HUES64 (cell line): ENCODE results near the gene GTF2H4.

Experiments used
- H3K27ac ChIP-seq: 2 replicates; pipeline ENCODE4 v1.7.0; 2013; ENCODE audit warnings: low read depth, low read length, inconsistent platforms
- H3K27me3 ChIP-seq: 2 replicates; pipeline ENCODE4 v1.6.1; 2013; ENCODE audit warnings: mild to moderate bottlenecking, low read length; ENCODE audit not compliant: insufficient read depth
- H3K36me3 ChIP-seq: 2 replicates; pipeline ENCODE4 v1.6.1; 2013; ENCODE audit warnings: mild to moderate bottlenecking, low read length; ENCODE audit not compliant: insufficient read depth
- H3K4me1 ChIP-seq: 2 replicates; pipeline ENCODE4 v1.6.1; 2013; ENCODE audit warnings: mild to moderate bottlenecking, low read length, moderate library complexity; ENCODE audit not compliant: insufficient read depth
- H3K4me3 ChIP-seq: 2 replicates; pipeline ENCODE4 v1.5.1; 2013; ENCODE audit warnings: mild to moderate bottlenecking, low read length, moderate library complexity
- H3K9ac ChIP-seq: 2 replicates; pipeline ENCODE4 v1.6.1; 2013; ENCODE audit warnings: mild to moderate bottlenecking, low read depth, low read length
- H3K9me3 ChIP-seq: 2 replicates; pipeline ENCODE4 v1.6.1; 2013; ENCODE audit warnings: low read depth, low read length; ENCODE audit not compliant: insufficient read depth
- WGBS: fragments of 150-250, 120-280 bp; methylation state at CpG from one replicate; pipeline ENCODE4 v1.1.7; 2013; ENCODE audit warnings: missing lambda C conversion rate; 5-methylcytosine and 5-hydroxymethylcytosine counted together

Gene GTF2H4

DNA sequence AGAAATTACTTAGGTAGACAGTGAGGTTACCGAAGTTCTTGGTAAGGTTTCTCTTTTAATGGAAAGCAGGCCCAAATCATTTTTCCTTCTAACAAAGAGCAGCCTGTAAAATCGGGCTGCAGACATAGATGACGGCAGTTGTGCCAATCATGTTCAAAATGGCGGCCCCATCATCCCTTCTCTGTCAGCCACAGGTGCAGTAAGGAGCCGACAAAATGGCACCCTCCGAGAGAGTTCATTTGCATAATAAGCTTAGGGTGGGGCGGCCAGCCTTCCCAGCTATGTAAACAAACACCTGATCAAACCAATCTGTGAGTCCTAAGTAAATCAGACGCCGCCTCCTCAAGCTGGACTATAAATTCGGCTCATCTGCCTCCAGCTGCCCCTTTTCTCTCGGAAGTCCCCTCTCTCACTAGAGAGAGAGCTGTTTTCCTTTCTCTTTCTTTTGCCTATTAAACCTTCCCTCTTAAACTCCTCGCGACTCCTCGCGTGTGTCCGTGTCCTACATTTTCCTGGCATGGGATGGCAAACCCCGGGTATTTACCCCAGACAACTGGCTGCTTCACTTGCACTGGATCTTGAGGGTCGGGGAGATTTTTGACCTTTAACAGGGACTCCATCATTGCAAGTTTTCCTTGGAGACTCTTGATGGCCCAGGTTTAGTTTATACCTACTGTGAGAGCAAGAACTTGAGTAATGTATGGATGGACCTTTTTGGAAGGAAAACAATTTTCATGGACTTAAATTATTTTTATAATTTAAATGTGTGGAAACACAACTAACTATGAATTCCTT lies 32.6 kb upstream of the GTF2H4 start:
- no peak overlapping the region for H3K4me3 ChIP-seq
- H3K27ac ChIP-seq = no peak overlapping the region
- no peak overlapping the region for H3K9ac ChIP-seq
- H3K36me3 ChIP-seq = no peaks in the 10 kb centered on the region
- H3K27me3 ChIP-seq = no peaks in the 10 kb centered on the region
- H3K9me3 ChIP-seq = peaks cover 17% of the 10 kb centered on the region
- WGBS = 87% methylated on average over 18 of the region's 18 CpGs
- peaks cover 15% of the 10 kb centered on the region for H3K4me1 ChIP-seq

DNA sequence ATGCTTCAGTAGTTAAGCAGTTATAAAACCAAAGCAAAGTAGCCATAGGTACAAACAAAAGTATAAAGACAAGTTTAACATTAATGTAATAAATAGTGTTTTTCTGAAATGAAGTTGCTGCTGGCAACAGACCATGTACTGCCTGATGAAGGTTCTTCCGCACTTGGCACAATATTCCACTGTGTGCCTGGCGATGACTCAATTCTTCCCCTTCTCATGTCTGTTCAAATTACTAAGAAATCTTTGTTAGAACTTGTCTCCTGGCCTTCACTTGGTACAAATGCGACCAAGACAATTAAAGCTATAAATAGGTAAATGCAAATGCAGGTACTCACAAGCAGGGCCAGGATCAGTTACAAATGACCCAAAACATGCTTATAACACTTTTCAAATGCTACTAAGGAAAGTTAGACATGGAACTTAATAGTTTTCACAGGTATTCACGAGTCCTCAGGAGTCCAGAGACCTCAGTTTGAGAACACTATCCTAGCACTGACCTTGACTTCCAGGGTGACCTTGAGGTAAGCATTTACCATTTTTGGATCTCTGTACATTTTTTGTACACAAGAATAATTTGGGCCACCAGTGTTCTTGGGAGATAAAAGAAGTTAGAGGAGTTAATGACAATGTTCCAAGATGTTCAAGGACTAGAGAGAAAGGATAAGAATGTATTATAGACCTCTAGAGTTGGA lies 31.8 kb upstream of the GTF2H4 start:
- WGBS = 83% methylated on average over 4 of the region's 4 CpGs

DNA sequence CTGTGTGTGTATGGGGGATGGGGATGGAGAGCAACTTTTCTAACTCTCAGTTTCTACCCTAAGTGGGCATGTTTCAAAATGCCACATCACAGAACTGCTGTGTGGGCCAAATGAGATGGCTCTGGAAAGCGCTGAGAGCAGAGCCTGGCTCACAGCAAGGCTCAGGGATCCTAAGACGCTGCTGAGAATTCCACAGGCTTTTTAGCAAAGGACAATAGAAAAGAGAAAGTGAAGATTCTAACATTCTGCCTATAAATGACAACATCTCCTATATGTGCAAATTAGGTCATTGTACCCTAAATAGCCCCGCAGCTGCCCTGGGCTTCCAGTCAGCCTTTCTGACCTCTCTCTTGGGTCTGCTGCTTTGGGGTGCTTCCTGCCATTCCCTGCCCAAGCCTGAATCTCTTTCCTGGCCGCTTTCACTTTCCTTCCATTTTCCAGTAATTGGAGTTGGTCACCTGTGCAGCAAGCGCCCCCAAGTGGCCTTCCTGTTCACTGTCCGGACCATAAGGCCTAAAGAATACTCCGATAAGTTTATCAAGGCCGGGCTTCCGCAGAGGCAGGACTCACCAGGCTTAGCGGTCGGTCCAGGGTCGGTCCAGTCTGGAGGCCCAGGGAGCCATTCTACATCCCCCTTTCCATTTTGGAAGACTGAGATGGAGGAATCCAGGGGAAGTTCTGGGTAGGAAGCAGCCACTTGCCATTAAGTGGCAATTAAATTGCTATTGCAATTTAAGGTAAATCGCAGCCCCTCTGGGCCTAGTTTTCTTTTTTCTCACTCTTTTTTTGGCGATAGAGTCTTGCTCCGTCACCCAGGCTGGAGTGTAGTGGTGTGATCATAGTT lies 30.4 kb upstream of the GTF2H4 start:
- Histone ChIP-seq H3K27me3 (no peaks in the 10 kb centered on the region), H3K9me3 (no peaks in the 10 kb centered on the region), H3K9ac (no peak overlapping the region; the same call in 1 of the 2 replicates), H3K4me1 (peaks cover 33% of the 10 kb centered on the region), H3K36me3 (no peaks in the 10 kb centered on the region), H3K27ac (peak overlapping the region; percentile 17; the same call in 1 of the 2 replicates), H3K4me3 (0 out of 2 replicates have a peak overlapping the region, but pooled peaks have one; percentile 9)
- WGBS = 27% methylated on average over 15 of the region's 15 CpGs

More for the DNA sequence above, 31.8 kb upstream of the GTF2H4 start:
- Histone ChIP-seq H3K4me1 (peaks cover 19% of the 10 kb centered on the region), H3K27ac (no peak overlapping the region), H3K4me3 (no peak overlapping the region), H3K9me3 (peaks cover 10% of the 10 kb centered on the region), H3K27me3 (no peaks in the 10 kb centered on the region), H3K36me3 (no peaks in the 10 kb centered on the region), H3K9ac (no peak overlapping the region)

DNA sequence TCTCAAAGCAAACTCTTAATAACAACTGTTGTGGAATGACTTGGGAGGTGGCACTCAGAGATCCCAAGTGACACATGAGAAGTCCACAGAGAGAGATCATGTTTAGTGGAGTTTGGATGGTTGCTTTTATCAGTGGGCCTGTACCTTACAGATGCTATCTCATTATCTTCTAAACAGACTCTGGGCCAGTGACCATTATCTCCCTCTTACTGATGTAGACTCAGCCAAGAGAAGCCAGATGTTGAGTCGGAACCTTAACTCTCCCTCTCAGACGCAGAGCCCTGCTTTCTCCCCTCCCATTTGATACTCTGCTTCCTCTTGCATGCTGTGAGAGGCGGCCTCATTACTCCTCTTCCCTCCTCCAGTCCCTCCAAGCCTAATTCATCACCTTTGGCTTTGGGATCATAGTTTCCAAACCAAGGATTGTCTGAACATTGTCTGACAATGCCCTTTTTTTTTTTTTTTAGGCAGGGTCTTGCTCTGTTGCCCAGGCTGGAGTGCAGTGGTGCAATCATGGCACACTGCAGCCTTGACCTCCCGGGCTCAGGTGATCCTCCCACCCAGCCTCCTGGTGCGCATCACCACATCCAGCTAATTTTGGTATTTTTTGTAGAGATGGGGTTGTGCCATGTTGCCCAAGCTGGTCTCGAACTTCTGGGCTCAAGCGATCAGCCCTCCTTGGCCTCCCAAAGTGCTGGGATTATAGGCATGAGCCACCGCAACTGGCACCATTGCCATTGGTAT lies 28.2 kb upstream of the GTF2H4 start:
- H3K4me3 ChIP-seq = peak overlapping the region; percentile 72
- no peaks in the 10 kb centered on the region for H3K9me3 ChIP-seq
- WGBS = 64% methylated on average over 8 of the region's 8 CpGs
- H3K36me3 ChIP-seq = no peaks in the 10 kb centered on the region
- peaks cover 33% of the 10 kb centered on the region for H3K4me1 ChIP-seq
- H3K9ac ChIP-seq = peak overlapping the region; percentile 67; the same call in 1 of the 2 replicates
- H3K27ac ChIP-seq = peak overlapping the region; percentile 88
- no peaks in the 10 kb centered on the region for H3K27me3 ChIP-seq

DNA sequence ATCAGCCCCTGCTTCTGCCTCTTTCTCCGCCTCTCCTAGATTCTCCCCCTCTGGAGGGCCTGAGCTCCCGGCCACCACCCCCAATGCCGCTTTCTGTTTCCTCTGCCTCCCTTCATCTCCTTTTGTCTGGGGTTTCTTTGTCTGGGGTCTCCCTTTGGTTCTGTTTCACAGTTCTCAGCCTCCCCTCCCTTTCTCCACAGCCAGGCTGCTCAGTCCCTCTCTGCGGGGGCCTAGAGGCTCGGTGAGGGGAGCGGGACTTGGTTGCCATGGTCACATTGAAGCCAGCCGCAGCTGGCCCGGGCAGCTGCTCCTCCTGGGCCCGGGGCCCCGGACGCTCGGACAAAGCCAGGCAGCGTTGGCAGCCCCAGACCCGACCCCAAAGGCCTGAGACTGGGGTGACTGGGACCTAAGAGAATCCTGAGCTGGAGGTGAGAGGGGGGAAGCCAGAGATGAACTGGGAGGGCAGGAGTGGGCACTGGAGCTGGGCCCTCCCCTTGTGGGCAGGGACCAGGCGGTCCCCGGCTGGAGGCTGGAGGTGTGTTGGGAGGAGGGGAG lies 27.2 kb upstream of the GTF2H4 start:
- peak overlapping the region; percentile 88 for H3K27ac ChIP-seq
- H3K9ac ChIP-seq = peak overlapping the region; percentile 67
- 3% methylated on average over 16 of the region's 16 CpGs for WGBS

DNA sequence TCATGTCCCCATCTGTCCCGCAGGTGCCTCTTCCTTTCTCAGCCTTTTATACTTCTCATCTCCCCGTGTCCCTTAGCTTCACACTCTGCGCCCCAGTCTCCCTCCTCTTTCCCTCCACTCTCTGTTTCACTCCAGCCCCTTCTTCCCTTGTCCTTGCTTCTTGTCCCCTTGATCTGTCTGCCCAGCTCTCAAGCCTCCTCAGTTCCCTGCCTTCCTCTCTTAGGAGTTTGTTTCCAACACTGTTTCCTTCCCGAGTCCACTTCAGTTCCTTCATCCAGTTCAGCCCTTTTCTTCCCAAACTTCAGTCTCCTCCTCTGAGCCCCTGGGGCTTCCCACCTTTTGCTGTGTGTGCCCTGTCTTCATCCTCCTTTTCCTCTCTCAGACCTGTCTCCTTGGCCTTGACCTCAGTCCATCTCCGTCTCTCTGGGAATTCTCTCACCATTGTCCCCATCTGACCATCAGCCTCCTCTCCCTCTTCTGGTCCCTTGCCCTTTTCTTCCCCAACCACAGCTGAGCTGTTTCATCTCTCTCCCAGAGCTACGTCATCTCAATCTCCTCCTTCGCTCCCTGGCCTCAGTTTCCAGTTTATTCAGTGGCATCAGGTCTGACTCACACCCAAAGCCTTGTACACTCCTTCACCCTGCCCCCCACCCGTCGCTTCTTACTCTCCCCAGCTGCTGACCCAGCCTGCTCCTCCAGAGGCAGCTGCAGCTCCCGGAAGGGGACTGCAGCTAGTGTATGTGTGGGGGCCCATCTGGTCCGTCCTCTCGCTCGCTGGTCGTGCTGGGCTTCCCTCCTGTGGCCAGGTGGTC lies 26.4 kb upstream of the GTF2H4 start:
- WGBS = 43% methylated on average over 14 of the region's 14 CpGs
- H3K4me1 ChIP-seq = peaks cover 44% of the 10 kb centered on the region
- peak overlapping the region; percentile 67 for H3K9ac ChIP-seq
- no peaks in the 10 kb centered on the region for H3K9me3 ChIP-seq
- peak overlapping the region; percentile 50 for H3K27ac ChIP-seq
- no peaks in the 10 kb centered on the region for H3K27me3 ChIP-seq
- peak overlapping the region; percentile 72 for H3K4me3 ChIP-seq
- no peaks in the 10 kb centered on the region for H3K36me3 ChIP-seq

More for the DNA sequence above, 27.2 kb upstream of the GTF2H4 start:
- Histone ChIP-seq H3K9me3 (no peaks in the 10 kb centered on the region), H3K4me3 (peak overlapping the region; percentile 72), H3K27me3 (no peaks in the 10 kb centered on the region), H3K4me1 (peaks cover 41% of the 10 kb centered on the region), H3K36me3 (no peaks in the 10 kb centered on the region)

DNA sequence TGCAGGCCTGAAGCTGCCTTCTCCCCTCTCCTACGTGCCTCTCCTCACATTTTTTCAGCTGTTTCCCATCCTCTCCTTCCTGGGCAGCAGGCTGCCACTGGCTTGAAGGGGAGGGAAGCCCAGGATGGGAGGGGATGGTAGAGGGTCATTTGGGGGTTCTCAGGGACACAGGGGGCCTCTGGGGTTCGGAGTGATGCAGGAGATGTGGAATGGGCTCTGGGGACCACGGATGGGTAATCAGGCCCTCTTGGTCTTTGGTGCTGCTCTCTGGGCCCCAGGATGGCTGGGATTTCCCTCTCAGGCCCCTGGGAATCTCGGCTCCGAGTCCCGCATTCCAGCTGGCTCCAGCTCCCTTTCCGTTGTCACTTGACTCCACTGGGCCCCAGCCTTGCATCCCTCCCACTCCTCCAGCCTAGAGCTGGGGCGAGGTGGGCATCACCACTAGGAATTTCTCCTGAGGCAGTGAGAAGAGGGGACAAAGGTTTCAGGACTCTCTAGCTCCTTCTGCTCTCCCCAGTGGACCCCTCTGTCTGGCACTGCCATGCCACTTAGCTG lies 25.7 kb upstream of the GTF2H4 start:
- peaks cover 2% of the 10 kb centered on the region; the same call in 1 of the 2 replicates for H3K36me3 ChIP-seq
- peaks cover 49% of the 10 kb centered on the region for H3K4me1 ChIP-seq
- 0 out of 2 replicates have a peak overlapping the region, but pooled peaks have one; percentile 67 for H3K9ac ChIP-seq
- H3K27me3 ChIP-seq = no peaks in the 10 kb centered on the region
- peak overlapping the region; percentile 72 for H3K4me3 ChIP-seq
- 17% methylated on average over 8 of the region's 8 CpGs for WGBS
- no peaks in the 10 kb centered on the region for H3K9me3 ChIP-seq
- peak overlapping the region; percentile 50 for H3K27ac ChIP-seq

DNA sequence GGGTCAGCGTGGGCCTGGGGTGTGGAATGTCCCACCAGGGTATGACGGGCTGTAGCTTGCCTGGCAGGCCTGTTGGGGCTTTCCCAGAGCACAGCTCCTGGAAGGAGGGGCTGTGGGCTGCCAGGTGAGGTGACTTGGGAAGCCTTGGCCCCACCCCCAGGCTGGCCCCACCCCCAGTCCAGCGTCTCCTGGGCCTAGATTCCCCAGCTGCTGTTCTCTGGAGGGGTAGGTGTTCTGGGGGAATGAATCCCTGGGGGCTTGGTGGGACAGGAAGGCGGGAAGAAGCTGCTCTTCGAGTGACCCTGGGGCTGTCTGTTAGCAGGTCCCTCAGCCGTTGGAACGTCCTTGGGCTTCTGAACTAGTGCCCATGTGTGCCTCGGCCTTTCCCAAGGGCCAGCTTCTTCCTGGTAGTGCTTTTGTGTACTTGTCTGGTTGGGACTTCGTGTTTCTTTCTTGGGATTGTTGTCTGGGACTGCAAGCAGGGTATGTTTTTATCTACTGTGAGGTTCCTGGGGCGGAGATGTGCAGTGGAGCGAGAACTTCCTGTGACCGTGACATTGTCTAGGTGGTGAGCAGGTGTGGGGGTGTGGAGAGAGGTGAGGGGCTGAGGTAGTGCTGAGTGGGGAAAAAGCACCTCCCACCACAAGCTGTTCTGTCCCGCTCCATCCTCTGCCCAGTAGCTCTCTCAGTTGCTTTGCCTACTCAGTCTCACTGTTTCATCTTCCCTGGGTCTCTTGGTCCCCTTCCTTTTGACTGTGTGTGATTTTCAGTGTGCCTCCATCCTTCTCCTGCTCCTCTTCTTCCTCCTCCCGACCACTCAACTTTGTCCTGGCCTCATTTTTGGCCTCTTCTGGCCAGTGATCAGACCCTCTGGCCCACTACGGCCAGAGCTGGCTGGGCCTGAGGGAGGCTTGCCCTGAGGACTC lies 25.0 kb upstream of the GTF2H4 start:
- Histone ChIP-seq H3K4me3 (peak overlapping the region; percentile 72), H3K9ac (peak overlapping the region; percentile 57), H3K27me3 (no peaks in the 10 kb centered on the region), H3K36me3 (peaks cover 7% of the 10 kb centered on the region; the same call in 1 of the 2 replicates), H3K9me3 (no peaks in the 10 kb centered on the region), H3K4me1 (peaks cover 50% of the 10 kb centered on the region), H3K27ac (peak overlapping the region; percentile 50)
- WGBS = 24% methylated on average over 15 of the region's 15 CpGs
